HG02884 (cell line): ENCODE data around the gene REPIN1.

Experiments used
- ATAC-seq: cut with Tn5 transposase; IDR thresholded peaks from one replicate; pipeline ENCODE4 v1.9.1; 2021; ENCODE audit warnings: mild to moderate bottlenecking, moderate library complexity; ENCODE audit not compliant: unreplicated experiment

Gene REPIN1

GRCh38 chr7:150404805-150405583 is 36.4 kb downstream of the REPIN1 start:
- ATAC-seq: peak; percentile 46

DNA sequence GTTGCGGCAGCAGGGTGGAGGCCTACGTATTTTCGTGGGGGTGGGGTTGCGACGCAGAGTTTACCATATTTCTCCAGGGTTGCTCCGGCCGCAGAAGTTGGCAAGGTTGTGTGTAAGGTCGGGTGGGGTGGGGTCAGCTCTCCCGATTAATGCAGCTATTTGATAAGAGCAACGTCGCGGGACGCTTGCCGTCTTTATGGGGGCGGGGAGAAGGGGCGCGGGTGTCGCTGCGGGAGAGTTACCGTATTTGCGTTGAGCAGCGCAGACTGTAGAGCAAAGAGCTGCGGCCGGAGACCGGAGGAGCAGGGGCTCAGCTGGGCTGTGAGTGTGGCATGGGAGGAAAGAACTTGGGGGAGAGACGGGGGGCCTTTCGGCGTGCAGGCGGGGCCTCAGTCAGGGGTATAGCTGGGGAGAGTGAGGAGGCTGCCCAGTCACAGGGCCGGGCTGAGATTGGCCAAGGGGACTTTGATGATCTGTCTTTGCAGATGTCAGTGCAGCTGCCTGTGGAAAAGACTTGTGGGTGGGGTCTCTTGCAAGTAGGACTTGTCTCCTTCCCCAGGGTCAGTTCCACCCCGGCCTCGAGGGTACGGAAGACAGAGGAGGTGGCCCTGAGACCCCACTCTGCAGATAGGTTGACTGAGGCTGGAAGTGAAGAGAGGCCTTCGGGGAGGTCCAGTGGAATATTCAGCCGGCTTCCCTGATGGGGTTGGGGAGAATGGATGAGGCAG is 37.1 kb downstream of the REPIN1 start:
- no peak for ATAC-seq

GRCh38 chr7:150406312-150406566 is 37.6 kb downstream of the REPIN1 start:
- ATAC-seq: no peak

DNA sequence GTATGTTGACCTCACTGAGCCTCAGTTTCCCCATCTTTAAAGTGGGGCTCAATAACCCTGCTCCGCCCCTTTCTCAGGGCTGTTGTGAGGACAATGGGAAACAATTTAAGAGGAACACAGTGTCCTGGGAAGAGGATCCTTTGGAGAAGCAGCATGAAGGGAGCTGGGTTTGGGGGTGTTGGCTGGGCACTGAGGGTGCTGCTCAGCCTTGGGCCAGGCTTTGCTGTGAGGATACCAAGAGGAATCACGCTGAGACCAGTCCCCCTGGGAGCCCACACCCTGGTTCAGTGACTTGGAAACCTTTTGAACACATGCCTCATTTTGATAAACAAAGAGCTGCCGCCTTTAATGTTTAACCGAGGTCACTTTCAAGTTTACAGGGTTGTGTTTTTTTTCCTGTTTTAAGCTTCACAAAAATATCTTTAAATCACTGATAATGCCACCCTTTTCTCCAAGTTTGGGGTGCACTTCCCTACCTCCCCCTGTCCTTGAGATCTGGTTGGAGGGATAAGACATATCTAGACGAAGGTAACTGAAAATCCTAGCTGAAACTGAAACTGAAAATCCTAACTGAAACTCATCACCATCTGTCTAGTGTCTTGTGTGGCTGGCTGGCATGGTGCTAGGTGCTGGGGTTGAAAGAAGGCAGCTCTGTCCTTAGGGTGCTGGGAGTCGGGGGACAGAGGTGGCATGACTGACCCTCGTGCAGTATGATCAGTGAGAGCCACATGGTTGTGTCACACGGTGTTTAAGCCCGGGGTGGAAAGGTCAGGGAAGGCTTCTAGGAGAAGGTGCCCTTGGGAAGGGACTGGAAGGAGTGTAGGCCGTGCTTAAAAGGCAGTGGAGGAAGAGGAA is 38.2 kb downstream of the REPIN1 start:
- peak; percentile 51 for ATAC-seq

DNA sequence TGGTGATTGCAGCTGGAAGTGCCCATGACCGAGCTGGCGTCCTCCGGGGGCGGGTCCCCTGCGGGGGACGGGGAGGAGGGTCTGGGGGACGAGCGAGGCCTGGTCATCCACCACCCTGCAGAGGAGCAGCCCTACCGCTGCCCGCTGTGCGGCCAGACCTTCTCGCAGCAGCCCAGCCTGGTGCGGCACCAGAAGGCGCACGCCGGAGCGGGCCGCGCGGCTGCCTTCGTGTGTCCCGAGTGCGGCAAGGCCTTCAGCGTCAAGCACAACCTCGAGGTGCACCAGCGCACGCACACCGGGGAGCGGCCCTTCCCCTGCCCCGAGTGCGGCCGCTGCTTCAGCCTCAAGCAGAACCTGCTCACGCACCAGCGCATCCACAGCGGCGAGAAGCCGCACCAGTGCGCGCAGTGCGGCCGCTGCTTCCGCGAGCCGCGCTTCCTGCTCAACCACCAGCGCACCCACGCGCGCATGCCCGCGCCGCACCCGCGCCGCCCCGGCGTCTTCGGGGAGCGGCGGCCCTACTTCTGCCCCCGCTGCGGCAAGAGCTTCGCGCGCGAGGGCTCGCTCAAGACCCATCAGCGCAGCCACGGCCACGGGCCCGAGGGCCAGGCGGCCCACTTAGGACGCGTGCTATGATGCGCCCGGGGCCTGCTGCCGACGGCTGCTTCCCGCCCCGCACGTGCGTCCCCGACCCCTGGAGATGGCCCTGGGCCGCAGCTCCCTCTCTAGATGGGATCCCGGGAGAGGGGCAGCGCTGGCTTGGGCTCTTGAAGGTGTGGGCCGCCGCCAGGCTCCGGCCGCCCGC is 39.2 kb downstream of the REPIN1 start:
- no peak for ATAC-seq

DNA sequence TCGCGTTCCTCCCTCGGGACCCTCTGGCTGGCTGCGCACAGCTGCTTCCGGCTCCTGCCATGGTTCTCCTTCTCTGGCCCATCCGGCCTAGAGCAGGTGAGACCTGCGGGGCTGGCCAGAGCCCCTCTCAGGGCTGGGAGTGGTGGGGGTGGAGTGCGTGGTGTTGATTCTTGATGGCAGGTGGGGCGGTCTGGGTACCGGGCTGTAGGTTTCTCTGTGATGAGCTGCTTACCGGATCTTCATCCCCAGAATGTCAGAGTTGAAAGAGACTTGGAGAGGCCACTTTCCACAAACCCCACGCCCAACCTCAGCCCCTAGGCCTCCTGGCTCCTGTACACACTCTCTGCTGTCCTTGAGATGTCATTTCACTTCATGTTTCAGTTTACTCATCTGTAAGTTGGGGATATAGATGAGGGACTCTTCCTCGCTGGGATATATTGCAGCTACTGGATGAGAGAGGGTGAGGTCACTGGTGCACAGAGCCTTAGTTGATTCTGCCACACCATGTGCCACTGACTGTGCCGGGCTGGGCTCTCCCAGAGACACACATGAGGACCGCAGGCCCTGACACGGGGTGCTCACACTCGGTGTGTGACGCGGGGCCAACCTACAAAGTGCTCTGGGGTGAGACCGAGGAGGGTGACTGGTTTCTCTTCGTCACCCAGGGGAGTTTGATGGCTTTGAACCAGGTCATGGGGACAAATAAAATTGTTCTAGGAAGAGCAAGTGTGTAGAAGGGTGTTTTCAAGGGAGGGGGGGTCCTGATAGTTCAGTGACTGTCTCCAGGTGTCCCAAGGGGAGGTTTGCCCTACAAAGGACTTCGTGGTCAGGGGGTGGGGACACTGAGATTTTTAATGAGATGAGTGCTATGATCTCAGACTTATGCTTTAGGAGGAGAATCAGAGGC is 40.0 kb downstream of the REPIN1 start:
- no peak for ATAC-seq

GRCh38 chr7:150409300-150410030 is 40.8 kb downstream of the REPIN1 start:
- ATAC-seq: no peak

GRCh38 chr7:150410131-150410530 is 41.5 kb downstream of the REPIN1 start:
- ATAC-seq: no peak

- ATAC-seq: no peak
Measured at GRCh38 chr7:150410680-150411346, 42.2 kb downstream of the REPIN1 start.

GRCh38 chr7:150411606-150412005 is 43.0 kb downstream of the REPIN1 start:
- ATAC-seq: no peak

- ATAC-seq: no peak
Measured at GRCh38 chr7:150412016-150412415, 43.4 kb downstream of the REPIN1 start.

- no peak for ATAC-seq
Measured at GRCh38 chr7:150412518-150413488, 44.2 kb downstream of the REPIN1 start.

- ATAC-seq: no peak
Measured at GRCh38 chr7:150413640-150414081, 45.0 kb downstream of the REPIN1 start.

DNA sequence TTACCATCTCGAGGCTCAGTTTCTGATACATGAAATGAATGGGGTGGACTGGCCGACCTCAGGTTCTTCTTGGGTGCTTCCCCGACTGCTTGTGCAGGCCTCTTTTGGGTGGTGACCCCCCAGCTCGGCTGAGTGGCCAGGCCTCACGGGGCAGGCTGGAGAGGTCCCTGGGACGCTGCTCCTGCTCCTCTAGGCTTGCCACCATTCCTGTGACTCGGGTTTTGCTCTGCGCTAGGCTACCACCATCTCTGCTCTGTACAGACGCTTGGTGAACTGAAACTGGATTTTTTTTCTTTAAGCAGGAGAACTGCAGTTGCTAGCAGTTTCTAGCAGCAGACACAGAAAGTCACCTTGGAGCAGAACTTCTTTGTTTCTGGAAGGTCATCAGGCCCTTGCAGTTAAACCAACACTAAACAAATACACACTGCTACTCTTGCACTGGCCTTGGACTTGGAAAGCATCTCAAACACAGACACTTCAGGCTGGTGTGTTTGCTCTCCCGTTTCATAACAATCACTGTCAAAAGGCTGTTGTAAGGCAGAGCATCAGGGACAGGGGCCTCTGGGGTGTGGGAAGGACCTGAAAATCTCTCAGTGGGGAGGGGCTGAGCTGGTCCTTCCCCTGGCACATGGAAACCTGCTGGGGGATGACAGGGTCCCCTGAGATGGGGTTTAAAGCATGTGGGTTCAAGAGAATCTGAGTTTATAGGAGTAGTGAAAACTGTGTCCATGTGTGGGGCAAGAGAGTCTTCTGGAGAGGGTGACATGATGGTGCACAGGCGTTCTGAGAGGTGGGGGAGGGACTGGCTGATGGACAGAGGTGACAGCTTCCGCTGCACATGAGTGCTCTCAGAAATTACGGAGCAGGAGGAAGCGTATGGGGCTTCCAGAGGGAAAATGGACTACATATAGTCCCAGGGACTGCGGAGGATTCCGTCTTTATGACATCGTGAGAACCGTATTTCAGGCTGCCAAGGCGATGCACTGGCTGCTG is 46.8 kb downstream of the REPIN1 start:
- ATAC-seq: no peak

DNA sequence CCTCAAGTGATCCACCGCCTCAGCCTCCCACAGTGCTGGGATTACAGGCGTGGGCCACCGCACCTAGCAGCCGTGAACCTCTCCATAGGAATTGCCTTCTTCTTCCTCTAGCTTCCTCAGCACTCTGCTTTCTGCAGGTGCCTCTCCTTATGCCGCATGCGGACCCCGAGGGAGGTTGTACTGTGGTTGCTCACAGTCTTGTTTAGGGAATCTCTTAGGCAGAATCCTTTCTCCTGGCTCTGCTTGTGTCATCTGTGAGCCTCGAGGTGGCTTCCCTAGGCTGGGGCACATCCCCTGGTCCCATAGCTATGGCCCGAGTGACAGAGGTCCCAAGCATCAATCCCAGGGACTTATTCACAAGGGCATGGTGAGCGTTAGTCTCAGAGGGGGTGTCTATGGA is 48.6 kb downstream of the REPIN1 start:
- no peak for ATAC-seq

DNA sequence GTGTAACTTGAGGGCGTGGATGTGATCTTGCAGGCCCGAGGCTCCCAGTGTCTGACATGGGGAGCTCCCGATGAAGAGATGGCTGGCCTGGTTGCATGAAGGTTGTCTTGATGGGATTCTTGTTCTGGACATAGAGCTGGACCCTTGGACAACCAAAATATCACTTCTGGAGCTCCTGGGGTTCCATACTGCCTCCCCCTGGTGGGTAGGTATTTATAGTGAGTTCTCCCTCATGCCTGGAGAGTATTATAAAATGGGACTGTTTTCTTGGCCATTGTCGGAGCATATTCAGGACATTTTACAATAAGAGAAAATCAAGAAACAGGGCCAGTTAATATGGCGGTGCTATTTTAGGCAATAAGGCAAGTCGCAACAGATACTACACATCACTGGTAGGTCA is 49.2 kb downstream of the REPIN1 start:
- no peak for ATAC-seq
